GM19043 (cell line): ENCODE data around the gene NLGN1.
"Not testable (repeated sequence)": the region's sequence is repeated elsewhere in the genome, so short reads cannot be mapped to it uniquely, and the experiment has no call there.

Source experiments
- ATAC-seq: cut with Tn5 transposase; IDR thresholded peaks from one replicate; pipeline ENCODE4 v1.9.1; 2021; ENCODE audit warnings: low read depth; ENCODE audit not compliant: unreplicated experiment

NLGN1 gene

DNA sequence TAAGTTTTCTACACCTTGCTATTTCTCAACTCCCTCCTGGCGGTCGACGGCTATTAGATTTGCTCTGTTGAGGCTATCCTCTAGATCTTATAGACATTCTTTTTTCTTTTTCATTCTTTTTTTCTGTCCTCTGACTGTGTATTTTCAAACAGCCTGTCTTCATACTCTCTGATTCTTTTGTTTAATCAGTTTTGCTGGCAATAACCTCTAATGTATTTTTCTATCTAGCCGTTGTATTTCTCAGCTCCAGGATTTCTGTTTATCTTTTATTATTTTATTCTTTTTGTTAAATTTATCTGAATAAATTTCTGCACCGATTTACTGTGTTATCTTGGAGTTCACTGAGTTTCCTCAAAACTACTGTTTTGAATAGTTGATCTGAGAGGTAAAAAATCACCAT is 31.5 kb downstream of the NLGN1 start:
- ATAC-seq = no peak

DNA sequence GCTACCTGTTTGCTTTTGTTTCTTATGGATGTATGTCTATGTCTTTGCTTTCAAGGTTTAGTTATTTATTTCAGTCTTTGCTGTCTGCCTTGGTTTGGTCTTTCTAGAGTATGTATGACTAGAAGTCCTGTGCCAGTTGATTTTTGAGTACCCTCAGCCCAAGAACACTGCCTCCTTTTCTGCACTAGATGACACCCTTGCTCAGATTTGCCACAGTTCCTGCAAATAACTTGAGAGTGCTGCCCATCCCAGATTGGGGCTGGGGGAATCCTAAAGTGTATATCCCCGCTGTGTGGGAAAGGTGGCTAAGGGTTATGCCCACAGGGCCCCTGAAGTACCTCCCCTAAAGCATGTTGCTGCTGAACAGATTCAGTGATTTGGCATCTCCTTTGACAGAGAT is 32.0 kb downstream of the NLGN1 start:
- no peak for ATAC-seq

- ATAC-seq = no peak
Measured at GRCh38 chr3:173430576-173430975, 33.0 kb downstream of the NLGN1 start.

GRCh38 chr3:173439004-173439403 is 41.5 kb downstream of the NLGN1 start:
- no peak for ATAC-seq

GRCh38 chr3:173440514-173440913 is 43.0 kb downstream of the NLGN1 start:
- ATAC-seq = no peak

GRCh38 chr3:173451561-173451960 is 54.0 kb downstream of the NLGN1 start:
- ATAC-seq = not testable (repeated sequence)

GRCh38 chr3:173463250-173463649 is 65.7 kb downstream of the NLGN1 start:
- no peak for ATAC-seq

GRCh38 chr3:173465112-173465511 is 67.6 kb downstream of the NLGN1 start:
- ATAC-seq = no peak

DNA sequence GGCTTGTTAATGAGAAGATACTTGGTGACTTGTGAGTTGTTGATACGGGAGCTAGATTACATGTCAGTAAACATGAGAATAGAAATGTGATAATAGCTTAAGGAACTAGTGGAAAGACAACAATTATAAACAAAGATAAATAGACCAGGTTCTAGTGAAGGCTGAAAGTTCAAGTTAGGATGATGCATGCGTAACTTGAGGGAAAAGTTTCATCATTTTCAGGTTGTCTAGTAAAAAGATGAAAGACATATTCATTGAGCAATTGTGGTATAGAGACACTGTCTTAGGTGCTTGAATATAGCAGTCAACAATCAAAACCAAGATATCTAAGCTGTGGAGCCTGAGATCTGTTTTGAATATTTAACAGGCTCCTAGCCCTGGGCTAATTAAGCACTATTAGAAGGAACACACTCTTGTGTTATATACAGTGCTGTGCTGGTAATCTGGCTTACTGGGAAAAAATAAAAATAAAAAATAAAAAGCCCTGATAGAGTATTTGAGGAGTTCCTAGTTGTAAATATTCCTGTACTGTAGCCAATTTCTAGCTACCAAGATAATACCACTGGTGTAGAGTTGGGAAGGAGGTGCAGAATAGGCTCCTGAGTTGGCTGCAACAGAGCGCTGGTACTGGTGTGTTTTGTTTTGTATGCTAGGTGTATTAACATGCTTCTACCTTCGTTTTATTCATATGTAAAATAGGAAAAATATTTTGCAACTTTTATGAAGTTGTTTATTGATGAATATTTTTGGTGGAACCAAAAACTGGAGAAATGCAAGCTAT is 68.5 kb downstream of the NLGN1 start:
- no peak for ATAC-seq

- ATAC-seq = no peak
Measured at GRCh38 chr3:173467501-173467900, 70.0 kb downstream of the NLGN1 start.

DNA sequence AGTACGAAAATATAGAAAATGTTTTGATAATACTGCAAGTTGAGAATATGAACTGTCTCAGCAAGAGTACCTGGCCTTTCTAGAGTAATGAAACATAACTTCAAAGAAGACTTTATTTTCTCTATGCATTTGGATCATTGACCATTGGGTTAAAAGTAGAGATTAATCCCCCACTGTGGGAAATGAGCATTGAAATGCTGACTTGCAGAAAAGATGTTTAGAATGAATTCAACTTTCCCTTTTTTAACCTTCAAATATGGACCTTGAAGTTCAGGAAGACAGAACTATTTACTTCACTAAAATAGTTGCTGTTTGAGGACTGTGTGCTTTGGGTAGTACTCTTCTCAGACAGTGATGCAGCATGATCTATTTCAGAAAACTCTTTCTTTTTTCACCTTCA is 75.7 kb downstream of the NLGN1 start:
- ATAC-seq = no peak

- ATAC-seq = no peak
Measured at GRCh38 chr3:173479301-173479700, 81.8 kb downstream of the NLGN1 start.

DNA sequence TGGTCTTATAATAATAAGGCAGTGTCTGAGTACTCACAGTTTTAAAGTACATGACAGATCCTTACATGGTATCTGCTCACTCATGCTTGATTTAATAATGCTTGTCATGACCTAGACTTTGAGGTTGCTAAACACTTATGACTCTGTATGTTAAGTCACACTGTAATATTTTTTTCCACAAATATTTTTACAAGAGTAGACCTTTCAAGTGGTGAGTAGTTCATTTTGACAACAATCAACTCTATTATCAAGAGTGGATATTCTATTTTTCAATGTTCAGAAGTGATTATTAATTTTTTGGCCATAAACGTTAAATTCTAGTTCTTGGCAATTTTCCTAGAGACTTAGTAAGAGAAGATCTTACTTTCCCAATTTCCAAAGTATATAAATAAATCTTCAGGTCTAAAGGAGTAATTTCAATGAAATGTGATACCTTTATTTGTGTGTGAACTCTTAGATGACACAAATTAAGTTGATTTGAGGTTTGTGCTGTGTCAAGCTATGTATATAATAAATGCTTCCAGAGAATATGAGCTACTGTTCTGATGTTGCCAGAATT is 104.5 kb downstream of the NLGN1 start:
- no peak for ATAC-seq

GRCh38 chr3:173502983-173503568 is 105.5 kb downstream of the NLGN1 start:
- ATAC-seq = no peak

GRCh38 chr3:173510565-173510964 is 113.0 kb downstream of the NLGN1 start:
- no peak for ATAC-seq

GRCh38 chr3:173513123-173513522 is 115.6 kb downstream of the NLGN1 start:
- no peak for ATAC-seq

DNA sequence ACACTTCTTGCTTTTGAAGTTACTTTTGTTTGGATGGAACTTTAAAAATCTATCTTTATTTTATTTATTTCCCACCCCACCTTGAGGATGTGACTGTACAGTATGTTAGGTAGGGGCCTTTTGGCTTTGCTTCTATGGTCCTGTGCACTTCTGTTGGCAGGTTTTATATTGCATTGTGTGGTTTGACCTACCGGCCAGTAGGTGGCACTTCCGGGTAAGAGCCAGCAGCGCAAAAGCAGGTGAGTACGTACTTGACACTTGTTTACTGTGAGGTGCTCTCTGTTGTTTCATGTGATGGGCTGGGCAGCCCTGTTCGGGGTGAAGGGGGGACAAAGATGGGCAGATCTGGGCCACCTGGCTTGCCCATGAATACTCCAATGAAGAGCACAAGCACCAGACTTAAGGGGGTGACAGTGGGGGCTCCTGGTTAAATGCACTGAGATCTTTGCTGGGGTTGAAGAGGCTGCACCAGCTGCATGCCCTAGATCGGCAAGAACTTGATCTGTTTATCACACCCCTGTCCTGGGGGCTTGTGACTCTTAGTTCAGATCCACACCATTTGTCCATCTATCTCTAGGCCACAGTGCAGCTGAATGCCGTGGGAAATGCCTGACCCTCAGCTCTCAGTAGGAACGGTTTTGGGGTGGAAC is 131.6 kb downstream of the NLGN1 start:
- ATAC-seq = peak; percentile 96

DNA sequence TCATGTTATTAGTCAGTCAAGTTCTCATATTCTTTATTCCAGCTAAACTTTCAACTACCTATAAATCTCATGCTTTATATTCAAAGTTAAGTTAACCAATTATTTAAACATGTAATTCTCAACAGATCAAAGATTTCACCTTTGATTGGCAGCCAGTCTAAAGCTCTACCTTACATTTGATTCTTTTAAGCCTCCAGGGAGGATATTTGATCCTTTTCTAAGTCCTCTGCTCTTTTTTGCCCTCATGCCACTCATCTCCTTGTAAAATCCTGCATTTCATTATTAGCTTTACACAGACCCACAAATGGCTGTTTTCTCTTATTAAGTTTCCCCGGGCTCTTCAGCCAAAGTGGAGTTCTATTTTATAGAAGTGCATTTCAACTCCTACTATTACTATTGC is 134.1 kb downstream of the NLGN1 start:
- ATAC-seq = no peak

DNA sequence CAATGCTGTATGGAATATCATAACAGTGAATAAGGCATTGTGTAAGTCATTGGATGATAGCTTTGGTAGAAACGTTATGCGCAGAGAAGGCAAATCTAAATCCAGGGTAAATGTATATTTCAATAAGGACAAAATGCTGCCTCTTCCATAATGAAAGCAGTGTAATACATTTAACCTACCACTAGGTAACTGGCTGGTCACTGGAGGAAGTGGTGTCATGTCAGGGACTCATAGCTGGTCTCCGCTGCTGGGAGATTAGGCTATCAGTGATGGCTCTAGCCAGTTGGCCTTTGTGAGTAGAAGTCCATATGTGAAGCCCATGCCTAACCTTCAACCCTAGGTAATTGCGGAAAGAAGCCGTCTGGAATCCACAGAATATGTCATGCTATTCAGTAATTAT is 140.9 kb downstream of the NLGN1 start:
- no peak for ATAC-seq

- ATAC-seq = not testable (repeated sequence)
Measured at GRCh38 chr3:173545590-173545989, 148.0 kb downstream of the NLGN1 start.

GRCh38 chr3:173547070-173547469 is 149.5 kb downstream of the NLGN1 start:
- ATAC-seq = no peak

- ATAC-seq = no peak
Measured at GRCh38 chr3:173548261-173548660, 150.7 kb downstream of the NLGN1 start.
